Stimulated activated CD4-positive, alpha-beta T cell treated with anti-CD3 and anti-CD28 coated beads, Interleukin-1b, Interleukin-23, amount 100 ng/mL, for 24 hours (primary cell): ENCODE results near the gene P2RX7.
"Not testable (repeated sequence)": the region's sequence is repeated elsewhere in the genome, so short reads cannot be mapped to it uniquely, and the experiment has no call there.

Source experiments
- DNase-seq, 4 experiments: peaks; one replicate each; pipeline ENCODE4 v3.0.0-alpha.2; 2020; ENCODE audit warnings: low read depth in 4 of 4, low spot score in 1 of 4

Gene P2RX7

DNA sequence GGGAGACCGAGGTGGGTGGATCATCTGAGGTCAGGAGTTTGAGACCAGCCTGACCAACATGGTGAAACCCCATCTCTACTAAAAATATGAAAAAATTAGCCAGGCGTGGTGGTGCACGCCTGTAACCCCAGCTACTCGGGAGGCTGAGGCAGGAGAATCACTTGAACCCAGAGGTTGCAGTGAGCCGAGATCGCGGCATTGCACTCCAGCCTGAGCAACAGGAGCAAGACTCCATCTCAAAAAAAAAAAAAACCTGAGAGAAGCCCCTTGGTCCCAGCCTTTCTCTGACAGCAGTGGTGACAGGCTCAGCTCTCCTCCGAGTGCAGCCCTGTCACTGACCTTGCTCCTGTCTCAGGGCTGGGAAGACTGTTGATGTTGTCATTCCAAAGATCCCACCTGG lies 94.2 kb downstream of the P2RX7 start:
- DNase-seq, result not testable (repeated sequence)

DNA sequence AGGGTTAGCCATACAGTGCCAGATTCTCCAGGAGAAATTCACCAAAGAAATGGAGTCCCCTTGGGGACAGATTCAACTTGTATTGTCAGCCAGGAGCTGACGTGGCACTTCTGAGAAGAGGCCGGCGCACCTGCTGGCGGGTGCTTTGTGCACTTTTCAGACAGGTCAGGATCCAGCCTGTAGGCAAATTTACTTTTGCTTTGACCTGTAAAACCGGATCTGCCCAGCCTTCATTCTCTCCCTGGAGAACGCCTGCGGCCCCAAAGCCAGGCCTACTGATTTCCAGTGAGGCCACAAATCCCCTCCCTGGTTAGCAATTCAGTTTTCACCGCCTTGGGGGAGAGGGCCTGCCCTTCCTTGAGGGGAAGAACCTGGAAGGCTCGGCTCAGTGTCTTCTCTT lies 94.6 kb downstream of the P2RX7 start:
- no peak for DNase-seq

DNA sequence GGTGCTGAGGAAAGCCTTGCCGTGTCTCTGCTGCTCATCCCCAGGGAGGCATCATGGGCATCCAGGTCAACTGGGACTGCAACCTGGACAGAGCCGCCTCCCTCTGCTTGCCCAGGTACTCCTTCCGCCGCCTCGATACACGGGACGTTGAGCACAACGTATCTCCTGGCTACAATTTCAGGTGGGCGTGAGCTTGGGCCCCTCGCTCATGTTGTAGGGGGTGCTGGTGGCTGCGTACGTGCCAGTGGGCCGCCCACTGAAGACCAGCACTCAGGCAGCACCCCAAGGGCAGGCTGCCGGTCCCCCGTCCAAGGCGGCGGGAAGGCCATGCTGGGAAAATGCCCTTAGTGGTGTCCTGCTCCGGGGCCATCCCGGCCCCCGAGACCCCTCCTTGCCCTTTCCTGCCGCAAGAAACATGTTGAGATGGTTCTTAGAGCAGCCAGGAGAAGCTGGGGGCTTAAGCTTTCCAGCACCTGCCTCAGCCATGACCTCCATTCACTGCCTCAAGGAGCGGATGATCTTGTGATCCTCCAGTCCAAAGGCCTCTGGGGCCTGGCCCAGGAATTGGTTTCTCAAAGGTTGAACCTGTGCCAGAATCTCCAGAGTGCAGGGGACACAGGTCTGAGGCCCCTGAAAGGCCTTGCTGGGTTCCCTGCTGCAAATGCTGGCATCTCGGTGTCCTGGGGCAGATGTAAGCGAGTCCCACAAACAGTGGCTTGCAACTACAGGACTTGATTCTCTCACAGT lies 96.4 kb downstream of the P2RX7 start:
- no peak for DNase-seq

DNA sequence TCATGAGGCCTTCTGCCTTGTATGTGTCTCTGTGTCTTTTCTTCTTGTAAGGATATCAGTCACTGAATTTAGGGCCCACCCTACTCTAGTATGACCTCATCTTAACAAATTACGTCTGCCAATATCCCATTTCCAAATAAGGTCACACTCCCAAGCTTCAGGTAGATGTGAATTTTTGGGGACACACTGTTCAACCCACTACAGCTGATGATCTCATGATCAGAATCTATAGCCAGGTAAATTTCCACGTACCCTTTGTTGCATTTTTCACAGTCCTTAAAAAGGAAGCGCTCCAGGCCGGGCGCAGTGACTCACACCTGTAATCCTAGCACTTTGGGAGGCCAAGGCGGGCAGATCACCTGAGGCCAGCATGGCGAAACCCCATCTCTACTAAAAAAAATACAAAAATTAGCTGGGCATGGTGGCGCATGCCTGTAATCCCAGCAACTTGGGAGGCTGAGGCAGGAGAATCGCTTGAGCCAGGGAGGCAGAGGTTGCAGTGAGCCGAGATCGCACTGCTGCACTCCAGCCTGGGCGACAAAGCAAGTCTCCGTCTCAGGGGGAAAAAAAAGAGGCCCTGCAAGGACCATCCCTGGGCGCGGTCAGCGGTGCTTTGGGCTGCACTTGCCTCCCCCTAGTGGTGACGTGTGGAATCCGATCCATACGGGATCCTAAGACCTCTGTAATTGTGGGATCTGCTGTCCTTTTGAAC lies 97.3 kb downstream of the P2RX7 start:
- peak in 2 of 4 experiments; percentile 46 to 47 for DNase-seq

DNA sequence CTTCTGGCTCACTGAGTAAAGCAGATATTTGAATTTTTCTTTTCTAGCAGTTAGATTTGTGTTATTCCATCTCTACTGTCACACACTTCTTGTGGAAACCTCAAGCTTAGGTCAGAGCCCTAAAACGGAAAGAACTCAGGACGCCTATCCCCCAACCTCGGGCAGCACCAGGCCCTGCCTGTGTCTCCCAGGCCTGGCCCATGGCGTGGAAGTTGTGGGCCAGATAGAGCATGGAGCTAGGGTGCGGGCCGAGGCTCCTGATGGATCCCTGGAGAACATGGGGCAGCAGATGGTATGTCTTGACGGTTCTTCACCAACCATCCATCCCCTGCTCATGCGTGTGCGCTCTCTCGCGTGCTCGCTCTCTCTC lies 97.8 kb downstream of the P2RX7 start:
- DNase-seq, result no peak

DNA sequence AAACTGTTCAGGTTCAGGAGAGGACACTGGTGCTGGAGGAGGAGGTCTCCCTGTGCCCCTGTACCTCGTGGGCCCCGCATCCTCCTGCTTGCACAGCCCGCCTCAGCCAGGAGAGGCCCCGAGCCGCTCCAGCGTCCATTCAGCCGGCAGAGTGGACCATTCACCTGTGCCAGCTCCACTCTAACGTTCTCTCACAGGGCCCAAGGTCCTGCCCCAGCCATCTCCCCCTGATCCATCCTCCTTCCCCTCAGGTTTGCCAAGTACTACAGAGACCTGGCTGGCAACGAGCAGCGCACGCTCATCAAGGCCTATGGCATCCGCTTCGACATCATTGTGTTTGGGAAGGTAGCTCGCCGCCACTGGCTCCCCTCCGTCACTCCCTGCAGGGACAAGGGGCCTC lies 99.5 kb downstream of the P2RX7 start:
- DNase-seq, result no peak

DNA sequence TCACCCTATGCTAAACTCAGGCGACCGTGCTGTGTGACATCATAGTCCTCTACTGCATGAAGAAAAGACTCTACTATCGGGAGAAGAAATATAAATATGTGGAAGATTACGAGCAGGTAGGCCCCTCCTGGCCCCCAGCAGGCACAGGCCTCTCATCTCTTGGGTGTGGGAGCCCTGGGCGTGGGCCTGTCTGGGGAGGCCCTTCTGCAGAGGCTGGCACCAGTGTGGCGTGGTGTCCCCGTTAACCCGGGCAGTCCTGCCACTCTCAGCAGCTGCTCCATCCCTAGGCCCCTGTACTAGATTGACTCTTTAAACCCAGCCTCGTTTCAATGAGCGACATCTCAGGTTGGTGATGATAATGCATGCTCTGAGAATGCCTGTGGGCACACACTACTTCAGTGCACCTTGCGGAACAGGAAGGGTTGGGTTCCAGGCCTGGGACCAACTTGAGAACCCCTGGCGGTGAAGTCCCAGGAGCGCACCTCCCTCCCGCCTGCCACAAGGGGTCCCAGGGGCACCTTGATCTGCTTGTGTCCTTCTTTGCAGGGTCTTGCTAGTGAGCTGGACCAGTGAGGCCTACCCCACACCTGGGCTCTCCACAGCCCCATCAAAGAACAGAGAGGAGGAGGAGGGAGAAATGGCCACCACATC lies 100.4 kb downstream of the P2RX7 start:
- DNase-seq, result no peak

DNA sequence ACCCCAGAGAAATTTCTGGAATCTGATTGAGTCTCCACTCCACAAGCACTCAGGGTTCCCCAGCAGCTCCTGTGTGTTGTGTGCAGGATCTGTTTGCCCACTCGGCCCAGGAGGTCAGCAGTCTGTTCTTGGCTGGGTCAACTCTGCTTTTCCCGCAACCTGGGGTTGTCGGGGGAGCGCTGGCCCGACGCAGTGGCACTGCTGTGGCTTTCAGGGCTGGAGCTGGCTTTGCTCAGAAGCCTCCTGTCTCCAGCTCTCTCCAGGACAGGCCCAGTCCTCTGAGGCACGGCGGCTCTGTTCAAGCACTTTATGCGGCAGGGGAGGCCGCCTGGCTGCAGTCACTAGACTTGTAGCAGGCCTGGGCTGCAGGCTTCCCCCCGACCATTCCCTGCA lies 100.9 kb downstream of the P2RX7 start:
- DNase-seq, result no peak

DNA sequence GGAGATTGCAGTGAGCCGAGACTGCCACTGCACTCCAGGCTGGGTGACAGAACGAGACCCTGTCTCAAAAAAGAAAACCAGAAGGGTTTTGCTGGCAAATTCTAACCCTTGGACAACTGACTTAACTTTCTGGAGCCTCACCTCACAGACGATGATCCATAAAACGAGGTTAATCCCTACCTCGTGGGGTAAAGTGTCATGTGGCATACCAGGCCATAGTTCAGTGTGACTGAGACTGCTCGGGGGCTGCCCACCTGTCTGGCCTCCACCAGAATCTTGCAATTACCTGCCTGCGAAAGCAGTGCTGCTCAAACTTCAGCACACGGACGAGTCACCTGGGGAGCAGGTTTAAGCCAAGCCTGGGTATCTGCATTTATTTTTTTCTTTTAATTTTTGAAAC lies 104.1 kb downstream of the P2RX7 start:
- DNase-seq, result no peak

DNA sequence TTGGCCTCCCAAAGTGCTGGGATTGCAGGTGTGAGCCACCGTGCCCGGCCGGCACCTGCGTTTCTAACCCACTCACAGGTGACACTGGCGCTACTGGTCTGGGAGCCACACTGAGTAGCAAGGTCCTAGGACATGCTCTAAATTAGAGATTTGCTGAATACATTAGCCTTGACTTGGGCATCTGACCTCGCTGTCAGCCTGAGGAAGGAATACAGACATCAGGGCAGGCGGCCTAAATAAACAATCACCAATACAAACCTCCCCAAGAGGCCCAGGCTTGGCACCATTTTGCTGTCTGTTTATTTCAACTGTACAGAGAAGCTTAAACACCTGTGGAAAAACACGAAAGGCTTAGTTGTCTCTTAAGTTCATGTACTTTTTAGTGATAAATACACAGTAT lies 104.7 kb downstream of the P2RX7 start:
- DNase-seq, result no peak
